ENCODE measurements around the gene DAGLA. TPM values are rescaled to one million over a fixed set of nuclear protein-coding genes. Genes with fewer than 3 reads are reported as not detected.

DAGLA gene
- total and polyA plus RNA-seq, 2 donors (not counting 1 experiment from before 2014, with no cell fraction given) = 0.06 TPM; not detected in 1

DNA sequence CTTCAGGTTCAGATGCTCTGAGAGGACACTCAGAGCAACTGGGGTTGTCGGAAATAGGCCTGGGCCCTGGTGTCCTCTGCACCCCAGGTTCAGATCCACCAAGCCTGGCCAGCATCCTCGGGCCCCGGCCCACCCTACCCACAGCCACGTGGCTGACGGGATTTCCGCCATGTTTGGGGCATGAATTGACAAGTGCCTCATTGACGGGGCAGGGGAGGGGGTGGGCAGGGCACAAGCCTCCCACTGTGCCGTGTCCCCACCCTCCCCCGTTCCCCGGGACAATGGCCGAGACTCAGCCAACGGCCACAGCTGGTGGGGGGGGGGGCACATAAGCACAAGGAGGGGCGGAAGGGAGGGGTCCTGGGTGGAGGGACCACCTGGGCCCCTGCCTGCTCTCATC, 80.8 kb downstream of the DAGLA start:
- Histone ChIP-seq H3K36me3 (replicated peaks in 1 of 2; ENCODE audit: control extremely low read depth in 1 of 2, control insufficient read depth in 1 of 2, extremely low read depth in 1 of 2, insufficient read depth in 2 of 2, low read length in 1 of 2) (no peaks in the 10 kb centered on the region), H3K27me3 (replicated peaks in 1 of 4; ENCODE audit: control extremely low read depth in 1 of 4, control insufficient read depth in 3 of 4, insufficient read depth in 4 of 4, low read length in 3 of 4) (no peaks in the 10 kb centered on the region), H3K4me2 (replicated peaks; ENCODE audit: low read depth, low read length, poor library complexity, severe bottlenecking) (no peak overlapping the region), H2AFZ (ENCODE audit: insufficient read depth, low read depth, low read length, poor library complexity, severe bottlenecking) (no peak overlapping the region), H3K4me3 (ENCODE audit: control extremely low read depth in 1 of 5, extremely low read depth in 1 of 5, insufficient read depth in 1 of 5, low read depth in 2 of 5, low read length in 4 of 5) (no peak overlapping the region), H3K27ac (ENCODE audit: low read length in 2 of 2) (no peak overlapping the region), H3K79me2 (ENCODE audit: control insufficient read depth, insufficient read depth, low read length) (no peaks in the 10 kb centered on the region), H4K20me1 (ENCODE audit: control insufficient read depth, insufficient read depth, low read length, poor library complexity, severe bottlenecking) (no peaks in the 10 kb centered on the region), H3K4me1 (ENCODE audit: control insufficient read depth in 2 of 2, insufficient read depth in 2 of 2, low read length in 2 of 2) (peaks cover 0 to 6% of the 10 kb centered on the region in 2 donors), H3K9ac (ENCODE audit: low read length) (no peak overlapping the region), H3K9me3 (ENCODE audit: control extremely low read depth in 1 of 3, control insufficient read depth in 2 of 3, insufficient read depth in 1 of 3, low read length in 2 of 3) (no peaks in the 10 kb centered on the region)
- Mint-ChIP-seq H3K9me3 (ENCODE audit: insufficient read depth) (no peaks in the 10 kb centered on the region), H3K4me1 (peaks cover 8% of the 10 kb centered on the region), H3K27ac (no peak overlapping the region), H3K4me3 (no peak overlapping the region), H3K27me3 (peaks cover 7% of the 10 kb centered on the region)
- 88% methylated on average over 3 of the region's 13 CpGs for WGBS (ENCODE audit: insufficient coverage)
- no peak for TF ChIP-seq EZH2 (IDR thresholded peaks at IDR 0.05; ENCODE audit: borderline replicate concordance, insufficient read depth, low read depth, low read length, poor library complexity, severe bottlenecking)
- TF ChIP-seq, protein P1, sequence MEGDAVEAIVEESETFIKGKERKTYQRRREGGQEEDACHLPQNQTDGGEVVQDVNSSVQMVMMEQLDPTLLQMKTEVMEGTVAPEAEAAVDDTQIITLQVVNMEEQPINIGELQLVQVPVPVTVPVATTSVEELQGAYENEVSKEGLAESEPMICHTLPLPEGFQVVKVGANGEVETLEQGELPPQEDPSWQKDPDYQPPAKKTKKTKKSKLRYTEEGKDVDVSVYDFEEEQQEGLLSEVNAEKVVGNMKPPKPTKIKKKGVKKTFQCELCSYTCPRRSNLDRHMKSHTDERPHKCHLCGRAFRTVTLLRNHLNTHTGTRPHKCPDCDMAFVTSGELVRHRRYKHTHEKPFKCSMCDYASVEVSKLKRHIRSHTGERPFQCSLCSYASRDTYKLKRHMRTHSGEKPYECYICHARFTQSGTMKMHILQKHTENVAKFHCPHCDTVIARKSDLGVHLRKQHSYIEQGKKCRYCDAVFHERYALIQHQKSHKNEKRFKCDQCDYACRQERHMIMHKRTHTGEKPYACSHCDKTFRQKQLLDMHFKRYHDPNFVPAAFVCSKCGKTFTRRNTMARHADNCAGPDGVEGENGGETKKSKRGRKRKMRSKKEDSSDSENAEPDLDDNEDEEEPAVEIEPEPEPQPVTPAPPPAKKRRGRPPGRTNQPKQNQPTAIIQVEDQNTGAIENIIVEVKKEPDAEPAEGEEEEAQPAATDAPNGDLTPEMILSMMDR (IDR thresholded peaks at IDR 0.05) = no peak
- ChIA-PET POLR2A (no interaction called here), CTCF (no interaction called here)
- intact Hi-C loops (cut with micrococcal nuclease) = no loop called here
- ATAC-seq (ENCODE audit: low read depth) (no peak), DNase-seq (no peak)

DNA sequence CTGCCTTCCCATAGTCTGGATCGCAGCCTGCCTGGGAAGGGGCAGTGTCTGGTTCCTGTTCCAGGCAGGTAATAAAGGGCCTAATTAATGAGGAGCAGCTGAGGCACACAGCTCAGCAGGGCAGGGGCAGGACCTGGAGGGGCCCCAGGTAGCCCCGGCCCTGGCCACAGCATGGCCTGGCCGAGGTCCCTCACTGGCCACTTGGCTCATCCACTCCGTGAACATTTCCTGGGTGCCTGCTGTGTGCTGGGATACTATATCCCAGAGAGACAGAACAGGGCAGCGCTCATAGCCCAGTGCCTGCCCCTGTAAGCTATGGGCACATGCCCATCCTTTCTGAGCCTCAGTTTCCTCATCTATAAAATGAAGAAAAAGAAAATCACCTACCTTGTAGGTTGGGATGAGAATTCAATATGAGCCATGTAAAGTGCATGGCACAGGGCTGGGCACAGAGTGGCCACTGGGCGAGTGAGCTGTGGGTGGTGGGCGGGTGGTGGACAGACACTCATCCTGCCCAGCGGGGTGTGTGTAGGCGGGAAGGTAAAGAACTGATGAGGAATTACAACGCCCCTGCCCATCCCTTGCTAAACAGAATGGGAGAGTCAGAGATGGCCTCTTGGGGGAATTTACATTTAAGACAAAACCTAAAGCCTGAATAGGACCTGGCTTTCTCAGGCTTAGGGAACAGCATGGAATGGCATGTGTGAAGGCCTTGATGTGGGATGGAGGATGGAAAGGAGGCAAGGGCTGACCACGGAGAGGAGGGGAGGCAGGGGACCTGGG, 81.4 kb downstream of the DAGLA start:
- Histone ChIP-seq H2AFZ (ENCODE audit: insufficient read depth, low read depth, low read length, poor library complexity, severe bottlenecking) (no peak overlapping the region), H3K4me3 (ENCODE audit: control extremely low read depth in 1 of 5, extremely low read depth in 1 of 5, insufficient read depth in 1 of 5, low read depth in 2 of 5, low read length in 4 of 5) (no peak overlapping the region), H3K36me3 (replicated peaks in 1 of 2; ENCODE audit: control extremely low read depth in 1 of 2, control insufficient read depth in 1 of 2, extremely low read depth in 1 of 2, insufficient read depth in 2 of 2, low read length in 1 of 2) (no peaks in the 10 kb centered on the region), H3K9ac (ENCODE audit: low read length) (no peak overlapping the region), H3K4me2 (replicated peaks; ENCODE audit: low read depth, low read length, poor library complexity, severe bottlenecking) (no peak overlapping the region), H4K20me1 (ENCODE audit: control insufficient read depth, insufficient read depth, low read length, poor library complexity, severe bottlenecking) (no peaks in the 10 kb centered on the region), H3K9me3 (ENCODE audit: control extremely low read depth in 1 of 3, control insufficient read depth in 2 of 3, insufficient read depth in 1 of 3, low read length in 2 of 3) (no peaks in the 10 kb centered on the region), H3K79me2 (ENCODE audit: control insufficient read depth, insufficient read depth, low read length) (no peaks in the 10 kb centered on the region), H3K4me1 (ENCODE audit: control insufficient read depth in 2 of 2, insufficient read depth in 2 of 2, low read length in 2 of 2) (peaks cover 0 to 1% of the 10 kb centered on the region in 2 donors), H3K27me3 (replicated peaks in 1 of 4; ENCODE audit: control extremely low read depth in 1 of 4, control insufficient read depth in 3 of 4, insufficient read depth in 4 of 4, low read length in 3 of 4) (no peaks in the 10 kb centered on the region), H3K27ac (ENCODE audit: low read length in 2 of 2) (no peak overlapping the region)
- ChIA-PET CTCF (no interaction called here), POLR2A (no interaction called here)
- 89% methylated on average over 10 of the region's 11 CpGs for WGBS (ENCODE audit: insufficient coverage)
- Mint-ChIP-seq H3K9me3 (ENCODE audit: insufficient read depth) (no peaks in the 10 kb centered on the region), H3K27me3 (peaks cover 7% of the 10 kb centered on the region), H3K4me1 (peaks cover 4% of the 10 kb centered on the region), H3K27ac (no peak overlapping the region), H3K4me3 (no peak overlapping the region)
- DNase-seq = no peak
- intact Hi-C loops (cut with micrococcal nuclease) = no loop called here
- TF ChIP-seq EZH2 (IDR thresholded peaks at IDR 0.05; ENCODE audit: borderline replicate concordance, insufficient read depth, low read depth, low read length, poor library complexity, severe bottlenecking) = no peak
- TF ChIP-seq, protein P1 (IDR thresholded peaks at IDR 0.05) = no peak
- ATAC-seq (ENCODE audit: low read depth) = no peak
